Peyer's patch (tissue), 4 donors: ENCODE results near the gene ROR1. TPM values are rescaled to one million over a fixed set of nuclear protein-coding genes. Genes with fewer than 3 reads are reported as not detected.
A peak's percentile ranks its signal among the peaks of the same experiment; 100 is the strongest.

Source experiments
- DNase-seq, 3 donors: peaks; one replicate each; pipeline ENCODE4 v3.0.0-alpha.2; 2017 to 2019
- H3K27ac ChIP-seq, 4 donors: fragments of 200-600 bp; sonication (generic); one replicate each; pipeline ENCODE4 v1.5.1; 2016 to 2019
- H3K27me3 ChIP-seq, 2 donors: fragments of 200-600 bp; sonication (generic); one replicate each; pipeline ENCODE4 v1.5.1; 2019
- H3K36me3 ChIP-seq, 3 donors: fragments of 200-600 bp; sonication (generic); one replicate each; pipeline ENCODE4 v1.5.1; 2016 to 2019
- H3K4me1 ChIP-seq, 4 donors: fragments of 200-600 bp; sonication (generic); one replicate each; pipeline ENCODE4 v1.5.1; 2016 to 2019
- H3K4me3 ChIP-seq, 4 donors: fragments of 200-600 bp; sonication (generic); 1 replicate in 3 of 4; 2 replicates in 1 of 4; pipeline ENCODE4 v1.5.1; 2016 to 2019; ENCODE audit warnings: mild to moderate bottlenecking in 1 of 4
- H3K9me3 ChIP-seq, 4 donors: fragments of 200-600 bp; sonication (generic); one replicate each; pipeline ENCODE4 v1.5.1; 2016 to 2019; ENCODE audit warnings: mild to moderate bottlenecking in 1 of 4
- CTCF ChIP-seq, 6 experiments: fragments of 450-650 bp in 4 of 6; fragments of 200-600 bp in 2 of 6; sonication (generic) in 1 of 6; IDR thresholded peaks; one replicate each; pipeline ENCODE4 v1.5.1; 2017 to 2019; ENCODE audit warnings: antibody characterized with exemption in 6 of 6, mild to moderate bottlenecking in 3 of 6, moderate library complexity in 1 of 6
- POLR2A ChIP-seq, 2 donors: fragments of 450-650 bp; IDR thresholded peaks; one replicate each; pipeline ENCODE4 v1.5.1; 2017; ENCODE audit warnings: antibody characterized with exemption in 2 of 2, mild to moderate bottlenecking in 2 of 2, moderate library complexity in 2 of 2
- total RNA-seq, 4 donors: library from RNA; depleted of rRNA; stranded (reverse); fragments of >200 nt; gene quantifications; one replicate each; pipeline ENCODE4 v1.1.0, GENCODE V29; 2016

Gene ROR1
- total RNA-seq, 4 donors from 2014 or later = 1.2 to 7.4 (median 4.7) TPM

- Histone ChIP-seq H3K4me1 (no peaks in the 10 kb centered on the region), H3K27me3 (no peaks in the 10 kb centered on the region), H3K27ac (no peak overlapping the region), H3K36me3 (no peaks in the 10 kb centered on the region), H3K9me3 (no peaks in the 10 kb centered on the region), H3K4me3 (no peak overlapping the region)
- DNase-seq = no peak
- TF ChIP-seq CTCF (IDR thresholded peaks at IDR 0.05) = no peak
- TF ChIP-seq POLR2A (IDR thresholded peaks at IDR 0.05) = no peak
Observed at GRCh38 chr1:64031236-64031635, 257.4 kb downstream of the ROR1 start.

DNA sequence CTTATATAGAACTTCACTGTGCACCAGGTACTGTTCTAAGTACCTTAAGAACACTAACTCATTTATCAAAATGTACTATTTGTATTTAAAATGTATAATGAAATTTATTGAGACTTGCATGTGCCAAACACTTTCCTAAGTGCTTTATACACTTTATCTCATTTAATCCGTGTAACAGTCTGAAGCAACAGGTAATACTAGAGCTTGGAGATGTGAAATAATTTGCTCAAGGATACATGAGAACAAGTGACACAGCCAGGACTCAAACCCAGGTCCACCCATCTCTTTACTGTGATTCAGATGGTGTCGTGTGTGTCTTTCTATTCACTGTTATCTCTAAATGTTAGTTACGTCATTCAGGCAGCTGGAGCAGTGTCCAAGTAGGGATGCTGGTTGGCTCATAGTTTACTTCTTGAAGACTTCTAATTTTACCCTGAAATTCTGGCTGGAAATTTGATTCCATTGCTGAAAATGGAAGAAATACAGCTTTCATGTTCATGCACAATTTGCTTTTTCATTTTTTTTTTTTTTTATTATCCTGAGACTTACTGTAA, 259.9 kb downstream of the ROR1 start:
- no peaks in the 10 kb centered on the region for H3K4me1 ChIP-seq
- H3K27me3 ChIP-seq = no peaks in the 10 kb centered on the region
- no peaks in the 10 kb centered on the region for H3K36me3 ChIP-seq
- H3K9me3 ChIP-seq = no peaks in the 10 kb centered on the region
- DNase-seq = no peak
- no peak overlapping the region for H3K27ac ChIP-seq
- H3K4me3 ChIP-seq = no peak overlapping the region
- TF ChIP-seq POLR2A (IDR thresholded peaks at IDR 0.05) (no peak), CTCF (IDR thresholded peaks at IDR 0.05) (no peak)

DNA sequence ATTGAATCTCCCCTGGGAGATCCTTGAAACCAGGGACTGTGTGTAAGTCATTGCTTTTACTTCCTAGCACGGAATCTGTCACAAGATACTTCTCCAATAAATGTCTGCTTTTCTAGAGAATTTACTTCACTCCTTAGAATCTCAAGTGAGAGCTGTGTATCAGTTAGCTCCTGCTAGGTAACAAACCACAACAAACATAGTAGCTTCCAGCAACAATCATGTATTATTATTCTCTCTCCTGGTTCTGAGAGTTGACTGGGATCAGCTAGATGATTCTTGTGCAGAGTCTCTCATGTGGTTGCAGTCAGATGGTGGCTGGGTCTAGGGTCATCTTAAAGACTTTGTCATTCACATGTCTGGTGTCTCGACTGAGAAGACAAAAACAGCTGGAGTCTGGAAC, 262.7 kb downstream of the ROR1 start:
- H3K27ac ChIP-seq = no peak overlapping the region
- no peak for TF ChIP-seq POLR2A (IDR thresholded peaks at IDR 0.05)
- no peak for TF ChIP-seq CTCF (IDR thresholded peaks at IDR 0.05)
- H3K4me3 ChIP-seq = no peak overlapping the region

DNA sequence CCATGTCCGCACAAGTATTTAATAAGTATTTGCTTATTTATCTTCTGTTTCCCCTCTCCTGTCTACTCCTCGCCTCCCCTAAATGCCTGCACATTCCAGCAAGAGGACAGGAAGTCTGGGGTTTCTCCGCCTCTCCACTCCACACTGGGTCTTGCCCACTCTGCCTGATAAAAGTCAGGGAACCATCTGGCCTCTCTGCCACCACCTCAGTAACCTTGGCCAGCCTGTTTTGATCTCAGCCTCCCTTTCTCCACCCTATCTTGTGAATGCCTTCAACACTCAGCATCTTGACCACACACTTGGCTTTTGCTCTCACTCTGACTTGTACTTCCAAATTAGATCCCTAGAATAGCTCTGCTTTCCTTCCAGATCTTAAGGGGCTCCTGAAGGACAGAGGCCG, 264.3 kb downstream of the ROR1 start:
- H3K4me1 ChIP-seq = no peaks in the 10 kb centered on the region
- no peak overlapping the region for H3K4me3 ChIP-seq
- no peaks in the 10 kb centered on the region for H3K9me3 ChIP-seq
- TF ChIP-seq CTCF (IDR thresholded peaks at IDR 0.05) = no peak
- no peak for TF ChIP-seq POLR2A (IDR thresholded peaks at IDR 0.05)
- no peak overlapping the region for H3K27ac ChIP-seq
- no peaks in the 10 kb centered on the region for H3K27me3 ChIP-seq
- no peaks in the 10 kb centered on the region for H3K36me3 ChIP-seq
- no peak for DNase-seq

More for the DNA sequence above, 262.7 kb downstream of the ROR1 start:
- Histone ChIP-seq H3K27me3 (no peaks in the 10 kb centered on the region), H3K36me3 (no peaks in the 10 kb centered on the region), H3K4me1 (no peaks in the 10 kb centered on the region), H3K9me3 (no peaks in the 10 kb centered on the region)
- DNase-seq = no peak

DNA sequence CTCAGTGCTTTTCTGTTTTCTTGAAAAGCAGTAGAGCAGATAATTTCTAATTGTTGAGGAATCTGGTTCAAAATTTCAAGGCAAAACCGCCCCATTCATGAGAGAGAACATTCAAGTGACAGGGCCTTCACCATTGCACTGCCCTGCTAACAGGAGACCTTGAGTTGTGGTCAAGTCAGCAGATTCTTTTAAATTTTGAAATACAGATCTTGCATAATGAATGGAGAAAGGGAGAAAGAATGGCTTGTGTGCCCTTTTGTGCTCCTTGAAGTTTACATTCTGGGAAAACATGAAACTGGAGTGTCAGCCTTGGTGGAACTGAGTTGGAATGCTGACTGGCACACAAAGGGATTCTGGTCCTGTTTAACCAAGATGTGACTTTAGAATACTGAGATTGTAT, 265.1 kb downstream of the ROR1 start:
- H3K4me1 ChIP-seq = no peaks in the 10 kb centered on the region
- peak overlapping the region in 1 of 4 donors; percentile 23 for H3K27ac ChIP-seq
- TF ChIP-seq CTCF (IDR thresholded peaks at IDR 0.05) (no peak), POLR2A (IDR thresholded peaks at IDR 0.05) (no peak)
- no peaks in the 10 kb centered on the region for H3K27me3 ChIP-seq
- H3K4me3 ChIP-seq = no peak overlapping the region
- no peaks in the 10 kb centered on the region for H3K9me3 ChIP-seq
- no peak for DNase-seq
- no peaks in the 10 kb centered on the region for H3K36me3 ChIP-seq
